KMS-11 (cell line): ENCODE data around the gene PRDM1.

Experiments
- H2AFZ ChIP-seq: fragments of 200-600 bp; sonication (generic); 2 replicates; pipeline ENCODE4 v1.6.1; 2016; ENCODE audit warnings: antibody characterized with exemption, mixed run types, low read depth
- H3K27ac ChIP-seq: fragments of 200-600 bp; sonication (generic); 2 replicates; pipeline ENCODE4 v1.6.1; 2016; ENCODE audit warnings: mild to moderate bottlenecking, mixed run types
- H3K27me3 ChIP-seq: fragments of 200-600 bp; sonication (generic); 2 replicates; pipeline ENCODE4 v1.6.1; 2017; ENCODE audit warnings: mild to moderate bottlenecking, low read depth, mixed run types, moderate library complexity; ENCODE audit not compliant: insufficient read depth
- H3K36me3 ChIP-seq: fragments of 200-600 bp; sonication (generic); 2 replicates; pipeline ENCODE4 v1.6.1; 2017; ENCODE audit warnings: mild to moderate bottlenecking, mixed run types; ENCODE audit not compliant: insufficient read depth
- H3K4me1 ChIP-seq: fragments of 200-600 bp; sonication (generic); 2 replicates; pipeline ENCODE4 v1.6.1; 2016; ENCODE audit warnings: mild to moderate bottlenecking, low read depth, mixed run types; ENCODE audit not compliant: poor library complexity, severe bottlenecking
- H3K4me2 ChIP-seq: fragments of 200-600 bp; sonication (generic); 2 replicates; pipeline ENCODE4 v1.7.0; 2016; ENCODE audit warnings: mild to moderate bottlenecking, mixed run types
- H3K4me3 ChIP-seq: fragments of 200-600 bp; sonication (generic); IDR thresholded peaks from 2 replicates; pipeline ENCODE4 v1.6.1; 2017; ENCODE audit warnings: low read depth, low read length, mixed read lengths; ENCODE audit not compliant: insufficient read depth
- H3K79me2 ChIP-seq: fragments of 200-600 bp; sonication (generic); 2 replicates; pipeline ENCODE4 v1.6.1; 2016; ENCODE audit warnings: low read depth, mixed run types; ENCODE audit not compliant: insufficient read depth
- H3K9ac ChIP-seq: fragments of 200-600 bp; sonication (generic); 2 replicates; pipeline ENCODE4 v1.6.1; 2016; ENCODE audit warnings: mild to moderate bottlenecking, mixed run types
- H4K20me1 ChIP-seq: fragments of 200-600 bp; sonication (generic); 2 replicates; pipeline ENCODE4 v1.6.1; 2016; ENCODE audit warnings: mild to moderate bottlenecking, mixed run types; ENCODE audit not compliant: insufficient read depth
- CTCF ChIP-seq: fragments of 200-600 bp; sonication (generic); conservative IDR thresholded peaks from 2 replicates; pipeline ENCODE4 v1.6.1; 2017; ENCODE audit warnings: low read depth, mild to moderate bottlenecking, antibody characterized with exemption, low read length, moderate library complexity, mixed read lengths

The PRDM1 gene

GRCh38 chr6:106110164-106110826 is 24.2 kb downstream of the PRDM1 start:
- Histone ChIP-seq H4K20me1 (0 out of 2 replicates have a peak, but pooled peaks cover 6% of the 10 kb centered on the region), H3K4me1 (peaks cover 75% of the 10 kb centered on the region), H3K4me2 (peak overlapping the region; percentile 13; the same call in 1 of the 2 replicates), H3K4me3 (no peak overlapping the region), H3K9ac (no peak overlapping the region), H3K27me3 (no peaks in the 10 kb centered on the region), H3K36me3 (peaks cover 15% of the 10 kb centered on the region; the same call in 1 of the 2 replicates), H3K27ac (peak overlapping the region; percentile 23; the same call in 1 of the 2 replicates), H2AFZ (no peak overlapping the region), H3K79me2 (peaks cover 33% of the 10 kb centered on the region)
- no peak for TF ChIP-seq CTCF

- no peak for TF ChIP-seq CTCF
- Histone ChIP-seq H3K27me3 (no peaks in the 10 kb centered on the region), H3K9ac (no peak overlapping the region), H3K4me3 (no peak overlapping the region), H3K79me2 (peaks cover 12% of the 10 kb centered on the region), H2AFZ (no peak overlapping the region), H4K20me1 (0 out of 2 replicates have a peak, but pooled peaks cover 6% of the 10 kb centered on the region), H3K27ac (peak overlapping the region; percentile 23; the same call in 1 of the 2 replicates), H3K4me1 (peaks cover 71% of the 10 kb centered on the region), H3K36me3 (peaks cover 4% of the 10 kb centered on the region; the same call in 1 of the 2 replicates), H3K4me2 (no peak overlapping the region; the same call in 1 of the 2 replicates)
Observed at GRCh38 chr6:106112433-106112832, 26.3 kb downstream of the PRDM1 start.

GRCh38 chr6:106113256-106113959 is 27.3 kb downstream of the PRDM1 start:
- H3K9ac ChIP-seq, result no peak overlapping the region
- peaks cover 71% of the 10 kb centered on the region for H3K4me1 ChIP-seq
- no peak overlapping the region for H3K4me3 ChIP-seq
- no peak overlapping the region for H2AFZ ChIP-seq
- H4K20me1 ChIP-seq, result 0 out of 2 replicates have a peak, but pooled peaks cover 4% of the 10 kb centered on the region
- no peaks in the 10 kb centered on the region for H3K36me3 ChIP-seq
- no peak overlapping the region for H3K4me2 ChIP-seq
- H3K27me3 ChIP-seq, result no peaks in the 10 kb centered on the region
- H3K27ac ChIP-seq, result no peak overlapping the region
- TF ChIP-seq CTCF, result no peak
- peaks cover 4% of the 10 kb centered on the region for H3K79me2 ChIP-seq

- no peak overlapping the region for H3K4me2 ChIP-seq
- no peaks in the 10 kb centered on the region for H3K79me2 ChIP-seq
- H4K20me1 ChIP-seq, result no peaks in the 10 kb centered on the region
- H3K27me3 ChIP-seq, result no peaks in the 10 kb centered on the region
- H3K4me1 ChIP-seq, result peaks cover 69% of the 10 kb centered on the region
- H3K27ac ChIP-seq, result no peak overlapping the region
- no peak overlapping the region for H3K9ac ChIP-seq
- TF ChIP-seq CTCF, result no peak
- no peak overlapping the region for H3K4me3 ChIP-seq
- no peaks in the 10 kb centered on the region for H3K36me3 ChIP-seq
- no peak overlapping the region for H2AFZ ChIP-seq
Observed at GRCh38 chr6:106114492-106114891, 28.4 kb downstream of the PRDM1 start.
